Keratinocyte (primary cell): ENCODE data around the gene SCLY. TPM values are rescaled to one million over a fixed set of nuclear protein-coding genes. Genes with fewer than 3 reads are reported as not detected.

Experiments
- DNase-seq: peaks from one replicate; pipeline ENCODE4 v3.0.0-alpha.2; 2011; ENCODE audit warnings: low read depth, missing footprints, low spot score
- FAIRE-seq: peaks from 2 replicates; lab custom pipeline; 2011; peaks lifted over from hg19 to GRCh38; lab: Jason Lieb, UNC
- H2AFZ ChIP-seq: 2 replicates; pipeline ENCODE4 v1.6.0; 2012; ENCODE audit warnings: low read length, control low read depth, inconsistent platforms; ENCODE audit not compliant: control insufficient read depth
- H3K27ac ChIP-seq: 2 replicates; pipeline ENCODE4 v1.5.1; 2011; ENCODE audit warnings: low read length; ENCODE audit not compliant: control insufficient read depth, insufficient read depth
- H3K27me3 ChIP-seq: 3 replicates; pipeline ENCODE4 v1.6.0; 2011; ENCODE audit warnings: low read length; ENCODE audit not compliant: control insufficient read depth, insufficient read depth; ENCODE audit errors: extremely low read depth
- H3K36me3 ChIP-seq, 2 experiments: 2 replicates in 1 of 2; 3 replicates in 1 of 2; pipeline ENCODE4 v1.5.1; 2011; ENCODE audit warnings: low read length in 2 of 2, mild to moderate bottlenecking in 1 of 2; ENCODE audit not compliant: control insufficient read depth in 2 of 2, insufficient read depth in 2 of 2; ENCODE audit errors: extremely low read depth in 1 of 2
- H3K4me1 ChIP-seq: 3 replicates; pipeline ENCODE4 v1.5.1; 2011; ENCODE audit warnings: low read length; ENCODE audit not compliant: control insufficient read depth, insufficient read depth; ENCODE audit errors: extremely low read depth
- H3K4me2 ChIP-seq: 3 replicates; pipeline ENCODE4 v1.6.0; 2011; ENCODE audit warnings: low read depth, low read length; ENCODE audit not compliant: control insufficient read depth, insufficient read depth; ENCODE audit errors: extremely low read depth
- H3K4me3 ChIP-seq, 3 experiments: fragments of 200-600 bp in 1 of 3; sonication (generic) in 1 of 3; 2 replicates in 2 of 3; 3 replicates in 1 of 3; pipeline ENCODE4 v1.5.1; 2011 to 2016; ENCODE audit warnings: low read length in 3 of 3, mild to moderate bottlenecking in 3 of 3, control low read depth in 2 of 3, inconsistent platforms in 1 of 3, low read depth in 1 of 3, mixed read lengths in 1 of 3, mixed run types in 1 of 3, moderate library complexity in 1 of 3; ENCODE audit not compliant: control insufficient read depth in 2 of 3, insufficient read depth in 2 of 3; ENCODE audit errors: extremely low read depth in 1 of 3
- H3K79me2 ChIP-seq: 2 replicates; pipeline ENCODE4 v1.6.0; 2012; ENCODE audit warnings: low read length; ENCODE audit not compliant: control insufficient read depth, insufficient read depth
- H3K9ac ChIP-seq: 3 replicates; pipeline ENCODE4 v1.6.0; 2011; ENCODE audit warnings: low read length; ENCODE audit not compliant: control insufficient read depth, insufficient read depth; ENCODE audit errors: extremely low read depth
- H3K9me1 ChIP-seq: 3 replicates; pipeline ENCODE4 v1.6.0; 2011; ENCODE audit warnings: low read length; ENCODE audit not compliant: control insufficient read depth, insufficient read depth; ENCODE audit errors: extremely low read depth
- H3K9me3 ChIP-seq: 2 replicates; pipeline ENCODE4 v1.5.1; 2012; ENCODE audit warnings: low read depth, low read length; ENCODE audit not compliant: control insufficient read depth
- H4K20me1 ChIP-seq: 3 replicates; pipeline ENCODE4 v1.6.0; 2011; ENCODE audit warnings: low read length; ENCODE audit not compliant: control insufficient read depth, insufficient read depth; ENCODE audit errors: extremely low read depth
- CTCF ChIP-seq, 3 experiments: IDR thresholded peaks in 1 of 3; conservative IDR thresholded peaks in 1 of 3; optimal IDR thresholded peaks in 1 of 3; 2 replicates in 2 of 3; 3 replicates in 1 of 3; pipeline versions ENCODE3 to v1.5.1; 2011; ENCODE audit warnings: low read length in 3 of 3, mild to moderate bottlenecking in 3 of 3, moderate library complexity in 2 of 3, control low read depth in 1 of 3, inconsistent platforms in 1 of 3; ENCODE audit not compliant: insufficient read depth in 2 of 3; ENCODE audit errors: extremely low read depth in 1 of 3
- EZH2 ChIP-seq: IDR thresholded peaks from one replicate; pipeline ENCODE4 v1.6.1; 2012; ENCODE audit warnings: inconsistent platforms, mild to moderate bottlenecking, low read length, moderate library complexity
- dilution Hi-C: fragments of 300-500 bp; cut with MboI; formaldehyde crosslinking; loops from one replicate; pipeline ENCODE4 v1.7.0; 2020; ENCODE audit warnings: low sequenced_read_pairs; ENCODE audit not compliant: extremely low pct_ligation_motif_present
- polyA plus RNA-seq, 5 experiments: library from polyadenylated mRNA; depleted of rRNA in 3 of 5; stranded (reverse) in 3 of 5; stranded (forward) in 1 of 5; unstranded in 1 of 5; fragments of >200 nt; gene quantifications; 1 replicate in 1 of 5; 2 replicates in 3 of 5; 3 replicates in 1 of 5; pipeline versions ENCODE4 v1.2.1 to v1.2.3, GENCODE V29; 2011 to 2012; ENCODE audit warnings: missing spikeins in 2 of 5, low read depth in 1 of 5, low replicate concordance in 1 of 5

The SCLY gene
- polyA plus RNA-seq, 1 donor (not counting 4 experiments of a cell fraction or from before 2014, with no cell fraction given) = 11.8 TPM

- no peak overlapping the region for H3K4me3 ChIP-seq
- DNase-seq (no peak), FAIRE-seq (no peak)
- H3K27me3 ChIP-seq = no peaks in the 10 kb centered on the region
- H3K36me3 ChIP-seq = no peaks in the 10 kb centered on the region
- dilution Hi-C loops = no loop called here
- H3K9me3 ChIP-seq = no peaks in the 10 kb centered on the region
- no peaks in the 10 kb centered on the region for H4K20me1 ChIP-seq
- no peak overlapping the region for H3K27ac ChIP-seq
- peaks cover 18% of the 10 kb centered on the region for H3K4me1 ChIP-seq
- TF ChIP-seq CTCF (optimal IDR thresholded peaks at IDR 0.05 in 1 of 3, IDR thresholded peaks at IDR 0.05 in 1 of 3, conservative IDR thresholded peaks at IDR 0.05 in 1 of 3; ENCODE audit: extremely low read depth in 1 of 3, insufficient read depth in 2 of 3, low read length in 3 of 3) = no peak
- no peak for TF ChIP-seq EZH2
- no peak overlapping the region for H2AFZ ChIP-seq
- no peak overlapping the region for H3K4me2 ChIP-seq
- H3K9ac ChIP-seq = no peak overlapping the region
- no peaks in the 10 kb centered on the region for H3K9me1 ChIP-seq
- H3K79me2 ChIP-seq = no peaks in the 10 kb centered on the region
These were observed 77.1 kb downstream of the SCLY start for GRCh38 chr2:238137885-238138284.

DNA sequence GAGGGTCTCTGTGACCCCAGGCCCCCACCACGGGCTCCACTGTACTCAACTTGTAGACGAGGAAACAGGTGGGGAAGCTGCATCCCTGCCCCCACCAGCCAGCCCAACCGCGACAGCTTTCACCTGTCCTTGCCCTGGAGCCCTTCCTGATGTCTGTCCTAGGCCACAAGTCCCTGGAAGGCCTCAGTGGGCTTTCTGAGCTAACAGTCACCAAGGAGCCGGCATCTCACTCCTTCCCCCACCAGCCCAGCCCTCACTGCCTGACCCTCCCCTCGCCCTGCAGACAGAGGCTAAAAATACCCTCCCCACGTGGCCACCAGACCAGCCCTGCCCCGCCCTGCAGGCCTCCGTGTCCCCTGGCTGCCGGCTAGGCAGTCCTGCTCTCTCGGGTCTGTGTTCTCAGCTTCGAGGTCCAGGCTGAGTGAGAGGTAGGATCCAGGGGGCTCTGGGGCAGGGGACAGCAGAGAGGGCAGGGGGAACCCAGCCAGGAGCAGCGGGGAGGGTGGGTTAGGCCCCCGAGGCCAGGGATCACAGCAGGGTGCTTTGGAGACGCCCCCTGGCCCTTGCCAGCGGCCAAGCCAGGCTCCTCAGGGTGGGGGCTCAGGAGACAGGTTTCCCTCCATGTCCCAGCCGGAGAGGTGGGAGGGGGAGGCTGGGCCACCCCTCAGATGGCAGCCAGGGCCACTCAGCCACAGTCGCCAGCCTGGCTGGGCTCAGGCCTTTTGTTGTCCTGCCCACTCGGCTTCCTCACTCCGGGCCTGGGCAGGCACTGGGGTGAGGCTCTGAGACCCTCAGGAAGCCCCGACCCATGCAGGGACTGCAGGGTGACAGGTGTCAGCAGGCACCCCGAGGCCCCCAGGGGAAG is 77.8 kb downstream of the SCLY start, which contains the start of gene KLHL30:
TSS of gene KLHL30 (plus strand) at position 338 of the 865 bp plus-strand sequence. CDS start 2,087 bp downstream, outside the sequence.
- Histone ChIP-seq H3K79me2 (no peaks in the 10 kb centered on the region), H3K9me3 (no peaks in the 10 kb centered on the region), H3K4me3 (no peak within 1 kb of the TSS), H3K4me1 (peaks cover 25% of the 10 kb centered on the region), H3K9me1 (no peaks in the 10 kb centered on the region), H3K9ac (no peak within 1 kb of the TSS), H2AFZ (no peak within 1 kb of the TSS), H3K27me3 (no peaks in the 10 kb centered on the region), H3K36me3 (no peaks in the 10 kb centered on the region), H3K27ac (no peak within 1 kb of the TSS), H4K20me1 (no peaks in the 10 kb centered on the region), H3K4me2 (no peak within 1 kb of the TSS)
- dilution Hi-C loops = no loop called here
- DNase-seq (no peak), FAIRE-seq (no peak)
- no peak for TF ChIP-seq EZH2
- TF ChIP-seq CTCF (optimal IDR thresholded peaks at IDR 0.05 in 1 of 3, IDR thresholded peaks at IDR 0.05 in 1 of 3, conservative IDR thresholded peaks at IDR 0.05 in 1 of 3; ENCODE audit: extremely low read depth in 1 of 3, insufficient read depth in 2 of 3, low read length in 3 of 3) = no peak
